Activated naive CD4-positive, alpha-beta T cell treated with anti-CD3 and anti-CD28 coated beads, Interleukin-2, amount 50 U/mL, for 24 hours (primary cell): ENCODE data around the gene PRICKLE4.

Experiments
- H3K27ac Mint-ChIP-seq: one replicate; pipeline ENCODE4 v1.8.0; 2021; ENCODE audit warnings: mild to moderate bottlenecking, mixed read lengths
- H3K27me3 Mint-ChIP-seq: one replicate; pipeline ENCODE4 v1.8.0; 2021; ENCODE audit warnings: mixed read lengths
- H3K36me3 Mint-ChIP-seq: one replicate; pipeline ENCODE4 v1.8.0; 2021; ENCODE audit warnings: mixed read lengths
- H3K4me1 Mint-ChIP-seq: one replicate; pipeline ENCODE4 v1.8.0; 2021; ENCODE audit warnings: mixed read lengths
- H3K4me3 Mint-ChIP-seq: one replicate; pipeline ENCODE4 v1.8.0; 2021; ENCODE audit warnings: mild to moderate bottlenecking, mixed read lengths
- H3K9me3 Mint-ChIP-seq: one replicate; pipeline ENCODE4 v1.8.0; 2021; ENCODE audit warnings: mixed read lengths

The PRICKLE4 gene

GRCh38 chr6:41826343-41827022 lies 45.9 kb downstream of the PRICKLE4 start:
- Mint-ChIP-seq H3K9me3 (no peaks in the 10 kb centered on the region), H3K4me3 (no peak overlapping the region), H3K27me3 (no peaks in the 10 kb centered on the region), H3K36me3 (no peaks in the 10 kb centered on the region), H3K27ac (no peak overlapping the region), H3K4me1 (no peaks in the 10 kb centered on the region)

GRCh38 chr6:41832263-41832662 lies 51.7 kb downstream of the PRICKLE4 start:
- Mint-ChIP-seq H3K36me3 (peaks cover under 1% of the 10 kb centered on the region), H3K4me1 (no peaks in the 10 kb centered on the region), H3K27me3 (no peaks in the 10 kb centered on the region), H3K27ac (no peak overlapping the region), H3K9me3 (no peaks in the 10 kb centered on the region), H3K4me3 (no peak overlapping the region)

GRCh38 chr6:41836022-41836659 lies 55.6 kb downstream of the PRICKLE4 start:
- no peaks in the 10 kb centered on the region for H3K27me3 Mint-ChIP-seq
- H3K4me3 Mint-ChIP-seq, result no peak overlapping the region
- no peaks in the 10 kb centered on the region for H3K4me1 Mint-ChIP-seq
- H3K9me3 Mint-ChIP-seq, result no peaks in the 10 kb centered on the region
- H3K27ac Mint-ChIP-seq, result no peak overlapping the region
- H3K36me3 Mint-ChIP-seq, result peaks cover 1% of the 10 kb centered on the region

- no peak overlapping the region for H3K4me3 Mint-ChIP-seq
- no peaks in the 10 kb centered on the region for H3K9me3 Mint-ChIP-seq
- no peaks in the 10 kb centered on the region for H3K4me1 Mint-ChIP-seq
- H3K36me3 Mint-ChIP-seq, result peaks cover 1% of the 10 kb centered on the region
- H3K27ac Mint-ChIP-seq, result no peak overlapping the region
- no peaks in the 10 kb centered on the region for H3K27me3 Mint-ChIP-seq
Measured at GRCh38 chr6:41836660-41837052, 56.1 kb downstream of the PRICKLE4 start.
